ENCODE results near the gene TULP1.

GRCh38 chr6:35480176-35480575 is 32.5 kb downstream of the TULP1 start:
- no peak for TF ChIP-seq TCF12 (IDR thresholded peaks at IDR 0.05; ENCODE audit: low read depth)
- no peak for TF ChIP-seq MAX (IDR thresholded peaks at IDR 0.05)
- TF ChIP-seq REST (IDR thresholded peaks at IDR 0.05; ENCODE audit: low read depth) = no peak
- no peak for TF ChIP-seq YY1 (IDR thresholded peaks at IDR 0.05; ENCODE audit: low read depth)
- TF ChIP-seq CREB1 (IDR thresholded peaks at IDR 0.05; ENCODE audit: low read depth) = no peak
- no peak for TF ChIP-seq CEBPB (IDR thresholded peaks at IDR 0.05)
- TF ChIP-seq EP300 (IDR thresholded peaks at IDR 0.05; ENCODE audit: borderline replicate concordance) = no peak
- no peak for TF ChIP-seq EGR1 (IDR thresholded peaks at IDR 0.05)

All from Ishikawa (cell line).